PC-9 (cell line): ENCODE results near the gene C2orf76. TPM values are rescaled to one million over a fixed set of nuclear protein-coding genes. Genes with fewer than 3 reads are reported as not detected.

Experiments used
- BruUV-seq: library from RNA; stranded (reverse); fragments of 400-500 nt; replicated peaks from 2 replicates; lab custom pipeline; 2021; lab: Mats Ljungman, UMichigan
- CTCF ChIA-PET: fragments of 300-600 bp; sonication (Branson Sonifier 250); formaldehyde crosslinking; loops from one replicate; lab custom pipeline; 2022; ENCODE audit warnings: antibody characterized with exemption; lab: Charles Lee
- POLR2A ChIA-PET: fragments of 300-600 bp; sonication (Branson Sonifier 250); formaldehyde crosslinking; loops from one replicate; lab custom pipeline; 2022; ENCODE audit warnings: antibody characterized with exemption; ENCODE audit not compliant: unreplicated experiment; lab: Charles Lee
- DNase-seq, 2 experiments: peaks; one replicate each; pipeline versions ENCODE4 v3.0.0 to v3.0.0-alpha.2; 2015 to 2022; ENCODE audit warnings: mixed read lengths in 1 of 2
- H2AFZ ChIP-seq: fragments of 200-600 bp; sonication (generic); 2 replicates; pipeline ENCODE4 v1.8.1; 2017; ENCODE audit warnings: antibody characterized with exemption
- H3F3A ChIP-seq: fragments of 200-600 bp; sonication (generic); 2 replicates; pipeline ENCODE4 v1.8.1; 2017; ENCODE audit warnings: antibody characterized with exemption, mild to moderate bottlenecking, low read depth; ENCODE audit not compliant: insufficient read depth
- H3K27ac ChIP-seq: fragments of 200-600 bp; sonication (generic); 2 replicates; pipeline ENCODE4 v1.6.1; 2016; ENCODE audit warnings: mixed run types
- H3K27me3 ChIP-seq: fragments of 200-600 bp; sonication (generic); 2 replicates; pipeline ENCODE4 v1.6.1; 2016; ENCODE audit warnings: low read depth, mixed run types; ENCODE audit not compliant: insufficient read depth
- H3K36me3 ChIP-seq: fragments of 200-600 bp; sonication (generic); 2 replicates; pipeline ENCODE4 v1.6.1; 2016; ENCODE audit warnings: low read depth, mixed run types
- H3K4me1 ChIP-seq: fragments of 200-600 bp; sonication (generic); replicated peaks from 2 replicates; pipeline ENCODE4 v1.6.1; 2016; ENCODE audit warnings: mixed run types; ENCODE audit not compliant: insufficient read depth
- H3K4me2 ChIP-seq: fragments of 200-600 bp; sonication (generic); 2 replicates; pipeline ENCODE4 v1.6.1; 2017; ENCODE audit warnings: mixed run types
- H3K4me3 ChIP-seq: fragments of 200-600 bp; sonication (generic); 2 replicates; pipeline ENCODE4 v1.6.1; 2016; ENCODE audit warnings: mixed run types
- H3K79me2 ChIP-seq: fragments of 200-600 bp; sonication (generic); 2 replicates; pipeline ENCODE4 v1.6.1; 2017; ENCODE audit warnings: low read depth, mixed run types
- H3K9me2 ChIP-seq: fragments of 200-600 bp; sonication (generic); 2 replicates; pipeline ENCODE4 v1.8.1; 2017; ENCODE audit warnings: mild to moderate bottlenecking; ENCODE audit not compliant: insufficient read depth
- H3K9me3 ChIP-seq: fragments of 200-600 bp; sonication (generic); 2 replicates; pipeline ENCODE4 v1.8.1; 2016; ENCODE audit warnings: low read depth; ENCODE audit not compliant: insufficient read depth
- H4K20me1 ChIP-seq: fragments of 200-600 bp; sonication (generic); 2 replicates; pipeline ENCODE4 v1.8.1; 2017; ENCODE audit not compliant: insufficient read depth
- CTCF ChIP-seq: fragments of 200-600 bp; sonication (generic); conservative IDR thresholded peaks from 2 replicates; pipeline ENCODE4 v1.6.1; 2017; ENCODE audit warnings: mixed run types, antibody characterized with exemption, mild to moderate bottlenecking, moderate library complexity
- EZH2 ChIP-seq: fragments of 200-600 bp; sonication (generic); IDR thresholded peaks from 2 replicates; pipeline ENCODE4 v1.8.0; 2017; ENCODE audit warnings: antibody characterized with exemption, low read depth
- intact Hi-C: fragments of 100-400 bp; cut with micrococcal nuclease; formaldehyde crosslinking; loops from one replicate; pipeline ENCODE4 v1.10.0; 2022; ENCODE audit not compliant: unreplicated experiment
- total RNA-seq: library from RNA; stranded (reverse); gene quantifications from 2 replicates; pipeline ENCODE4 v1.2.3, GENCODE V29; 2021

C2orf76 gene
- total RNA-seq, 1 experiment from 2014 or later = 11.5 TPM

GRCh38 chr2:119259296-119259860 lies 107.3 kb downstream of the C2orf76 start:
- H3K4me3 ChIP-seq = no peak overlapping the region
- no peak overlapping the region for H2AFZ ChIP-seq
- no peaks in the 10 kb centered on the region for H3K9me3 ChIP-seq
- no peak overlapping the region for H3K27ac ChIP-seq
- intact Hi-C loops = no loop called here
- H3K79me2 ChIP-seq = peaks cover 9% of the 10 kb centered on the region; the same call in 1 of the 2 replicates
- H3K9me2 ChIP-seq = no peaks in the 10 kb centered on the region
- H3F3A ChIP-seq = peaks cover 22% of the 10 kb centered on the region; the same call in 1 of the 2 replicates
- TF ChIP-seq CTCF = no peak
- TF ChIP-seq EZH2 = no peak
- no peak for DNase-seq
- no peak overlapping the region for H3K4me2 ChIP-seq
- peaks cover 25% of the 10 kb centered on the region for H3K36me3 ChIP-seq
- CTCF ChIA-PET = no interaction called here
- H4K20me1 ChIP-seq = no peaks in the 10 kb centered on the region
- POLR2A ChIA-PET = no interaction called here
- peaks cover 19% of the 10 kb centered on the region for H3K4me1 ChIP-seq
- no TSS peak for BruUV-seq
- no peaks in the 10 kb centered on the region for H3K27me3 ChIP-seq

GRCh38 chr2:119257198-119257597 lies 109.4 kb downstream of the C2orf76 start:
- H3F3A ChIP-seq = peaks cover 42% of the 10 kb centered on the region
- CTCF ChIA-PET = no interaction called here
- intact Hi-C loops = loop anchor here (2.0 kb wide), 1 partner anchor 82 kb away; no protein-coding TSS in a partner anchor

GRCh38 chr2:119256582-119256921 lies 110.1 kb downstream of the C2orf76 start:
- DNase-seq = no peak
- Histone ChIP-seq H3K4me2 (0 out of 2 replicates have a peak overlapping the region, but pooled peaks have one; percentile 2), H4K20me1 (no peaks in the 10 kb centered on the region), H3F3A (peaks cover 48% of the 10 kb centered on the region), H3K27ac (no peak overlapping the region), H3K36me3 (peaks cover 25% of the 10 kb centered on the region), H3K4me1 (peaks cover 45% of the 10 kb centered on the region), H3K9me3 (no peaks in the 10 kb centered on the region), H3K79me2 (peaks cover 14% of the 10 kb centered on the region; the same call in 1 of the 2 replicates), H3K9me2 (no peaks in the 10 kb centered on the region), H3K27me3 (no peaks in the 10 kb centered on the region), H2AFZ (no peak overlapping the region), H3K4me3 (no peak overlapping the region)
- ChIA-PET POLR2A (no interaction called here), CTCF (no interaction called here)
- no TSS peak for BruUV-seq
- TF ChIP-seq CTCF (no peak), EZH2 (no peak)
- intact Hi-C loops = loop anchor here (2.0 kb wide), 1 partner anchor 82 kb away; no protein-coding TSS in a partner anchor

More at GRCh38 chr2:119257198-119257597, 109.4 kb downstream of the C2orf76 start:
- POLR2A ChIA-PET = no interaction called here
- H3K36me3 ChIP-seq = peaks cover 25% of the 10 kb centered on the region
- no TSS peak for BruUV-seq
- H3K27ac ChIP-seq = no peak overlapping the region
- no peak overlapping the region for H3K4me3 ChIP-seq
- H4K20me1 ChIP-seq = no peaks in the 10 kb centered on the region
- peaks cover 14% of the 10 kb centered on the region; the same call in 1 of the 2 replicates for H3K79me2 ChIP-seq
- H3K9me3 ChIP-seq = no peaks in the 10 kb centered on the region
- TF ChIP-seq CTCF = no peak
- no peak for TF ChIP-seq EZH2
- H3K9me2 ChIP-seq = no peaks in the 10 kb centered on the region
- H2AFZ ChIP-seq = no peak overlapping the region
- no peak overlapping the region for H3K4me2 ChIP-seq
- H3K4me1 ChIP-seq = peaks cover 39% of the 10 kb centered on the region
- DNase-seq = no peak
- no peaks in the 10 kb centered on the region for H3K27me3 ChIP-seq
